Erythroblast (primary cell): ENCODE data around the gene CYSLTR2.

Source experiments
- GATA1 ChIP-seq: IDR thresholded peaks from 2 replicates; pipeline ENCODE4 v1.6.1; 2011; ENCODE audit warnings: low read depth, mild to moderate bottlenecking, control low read depth, low read length, moderate library complexity
- POLR2A ChIP-seq: IDR thresholded peaks from 2 replicates; pipeline ENCODE4 v1.6.1; 2011; ENCODE audit warnings: mild to moderate bottlenecking, low read length

- TF ChIP-seq POLR2A (no peak), GATA1 (no peak)
Measured at GRCh38 chr13:48644951-48645350, 8.8 kb upstream of the CYSLTR2 start.
